H1 (cell line): ENCODE measurements around the gene GRM7. TPM values are rescaled to one million over a fixed set of nuclear protein-coding genes. Genes with fewer than 3 reads are reported as not detected.

Experiments used
- JUN ChIP-seq: IDR thresholded peaks from 2 replicates; pipeline ENCODE4 v1.6.1; 2011; ENCODE audit warnings: low read depth, mild to moderate bottlenecking, improper control_type of control experiment, low read length
- POU5F1 ChIP-seq: IDR thresholded peaks from 2 replicates; pipeline ENCODE4 v1.6.1; 2011; ENCODE audit warnings: low read depth, mild to moderate bottlenecking, low read length, moderate library complexity
- SP2 ChIP-seq: IDR thresholded peaks from 2 replicates; pipeline ENCODE4 v1.6.1; 2012; ENCODE audit warnings: mild to moderate bottlenecking, low read length, inconsistent platforms
- polyA plus RNA-seq, 7 experiments: library from polyadenylated mRNA; depleted of rRNA in 3 of 7; stranded (reverse) in 5 of 7; unstranded in 2 of 7; fragments of >200 nt in 5 of 7; fragments of 200-250 nt in 2 of 7; gene quantifications; 1 replicate in 5 of 7; 2 replicates in 1 of 7; 4 replicates in 1 of 7; pipeline versions ENCODE4 v1.2.1 to v1.2.3, GENCODE V29; 2011 to 2013; ENCODE audit warnings: missing spikeins in 2 of 7, mixed read lengths in 2 of 7
- total RNA-seq: library from RNA; stranded (reverse); fragmentation: NEBNext Ultra II Directional; extraction: Animal tissue kit (Norgen Biotek cat#: 25700); gene quantifications from 2 replicates; pipeline ENCODE4 v1.2.1, GENCODE V29; 2021
- TF ChIP-seq, protein P1 (sequence below): fragments of 300-600 bp; sonication (generic); IDR thresholded peaks from 2 replicates; pipeline ENCODE4 v1.7.1; 2012; ENCODE audit warnings: low read length, moderate library complexity, mild to moderate bottlenecking, inconsistent platforms; ENCODE audit not compliant: insufficient replicate concordance
- TF ChIP-seq, protein P2 (sequence below): IDR thresholded peaks from 2 replicates; pipeline ENCODE4 v1.6.1; 2011; ENCODE audit warnings: low read length, improper control_type of control experiment

Gene GRM7
- total and polyA plus RNA-seq, 2 of the 8 experiments (the other 6 are each of a cell fraction or from before 2014, with no cell fraction given) = 0.17 to 0.24 TPM

DNA sequence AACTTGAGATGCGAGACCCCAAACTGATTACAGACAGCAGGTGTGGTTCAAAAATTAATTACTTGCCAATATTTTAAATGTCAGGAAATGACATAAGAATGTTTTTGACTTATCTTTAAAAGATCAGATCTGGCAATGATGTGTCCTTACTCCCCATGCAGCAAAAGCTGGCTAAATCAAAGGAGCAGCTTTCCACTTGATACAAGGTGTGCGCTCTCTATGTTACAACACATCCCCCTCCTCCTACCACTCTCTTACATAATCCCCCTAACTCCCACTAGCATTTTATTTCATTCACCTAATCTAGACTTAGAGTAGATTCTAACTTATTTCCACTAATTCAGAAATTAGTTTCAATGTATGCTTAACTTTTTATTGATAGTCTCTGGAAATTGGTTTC lies 609.0 kb downstream of the GRM7 start (continued):
- TF ChIP-seq, protein P1, sequence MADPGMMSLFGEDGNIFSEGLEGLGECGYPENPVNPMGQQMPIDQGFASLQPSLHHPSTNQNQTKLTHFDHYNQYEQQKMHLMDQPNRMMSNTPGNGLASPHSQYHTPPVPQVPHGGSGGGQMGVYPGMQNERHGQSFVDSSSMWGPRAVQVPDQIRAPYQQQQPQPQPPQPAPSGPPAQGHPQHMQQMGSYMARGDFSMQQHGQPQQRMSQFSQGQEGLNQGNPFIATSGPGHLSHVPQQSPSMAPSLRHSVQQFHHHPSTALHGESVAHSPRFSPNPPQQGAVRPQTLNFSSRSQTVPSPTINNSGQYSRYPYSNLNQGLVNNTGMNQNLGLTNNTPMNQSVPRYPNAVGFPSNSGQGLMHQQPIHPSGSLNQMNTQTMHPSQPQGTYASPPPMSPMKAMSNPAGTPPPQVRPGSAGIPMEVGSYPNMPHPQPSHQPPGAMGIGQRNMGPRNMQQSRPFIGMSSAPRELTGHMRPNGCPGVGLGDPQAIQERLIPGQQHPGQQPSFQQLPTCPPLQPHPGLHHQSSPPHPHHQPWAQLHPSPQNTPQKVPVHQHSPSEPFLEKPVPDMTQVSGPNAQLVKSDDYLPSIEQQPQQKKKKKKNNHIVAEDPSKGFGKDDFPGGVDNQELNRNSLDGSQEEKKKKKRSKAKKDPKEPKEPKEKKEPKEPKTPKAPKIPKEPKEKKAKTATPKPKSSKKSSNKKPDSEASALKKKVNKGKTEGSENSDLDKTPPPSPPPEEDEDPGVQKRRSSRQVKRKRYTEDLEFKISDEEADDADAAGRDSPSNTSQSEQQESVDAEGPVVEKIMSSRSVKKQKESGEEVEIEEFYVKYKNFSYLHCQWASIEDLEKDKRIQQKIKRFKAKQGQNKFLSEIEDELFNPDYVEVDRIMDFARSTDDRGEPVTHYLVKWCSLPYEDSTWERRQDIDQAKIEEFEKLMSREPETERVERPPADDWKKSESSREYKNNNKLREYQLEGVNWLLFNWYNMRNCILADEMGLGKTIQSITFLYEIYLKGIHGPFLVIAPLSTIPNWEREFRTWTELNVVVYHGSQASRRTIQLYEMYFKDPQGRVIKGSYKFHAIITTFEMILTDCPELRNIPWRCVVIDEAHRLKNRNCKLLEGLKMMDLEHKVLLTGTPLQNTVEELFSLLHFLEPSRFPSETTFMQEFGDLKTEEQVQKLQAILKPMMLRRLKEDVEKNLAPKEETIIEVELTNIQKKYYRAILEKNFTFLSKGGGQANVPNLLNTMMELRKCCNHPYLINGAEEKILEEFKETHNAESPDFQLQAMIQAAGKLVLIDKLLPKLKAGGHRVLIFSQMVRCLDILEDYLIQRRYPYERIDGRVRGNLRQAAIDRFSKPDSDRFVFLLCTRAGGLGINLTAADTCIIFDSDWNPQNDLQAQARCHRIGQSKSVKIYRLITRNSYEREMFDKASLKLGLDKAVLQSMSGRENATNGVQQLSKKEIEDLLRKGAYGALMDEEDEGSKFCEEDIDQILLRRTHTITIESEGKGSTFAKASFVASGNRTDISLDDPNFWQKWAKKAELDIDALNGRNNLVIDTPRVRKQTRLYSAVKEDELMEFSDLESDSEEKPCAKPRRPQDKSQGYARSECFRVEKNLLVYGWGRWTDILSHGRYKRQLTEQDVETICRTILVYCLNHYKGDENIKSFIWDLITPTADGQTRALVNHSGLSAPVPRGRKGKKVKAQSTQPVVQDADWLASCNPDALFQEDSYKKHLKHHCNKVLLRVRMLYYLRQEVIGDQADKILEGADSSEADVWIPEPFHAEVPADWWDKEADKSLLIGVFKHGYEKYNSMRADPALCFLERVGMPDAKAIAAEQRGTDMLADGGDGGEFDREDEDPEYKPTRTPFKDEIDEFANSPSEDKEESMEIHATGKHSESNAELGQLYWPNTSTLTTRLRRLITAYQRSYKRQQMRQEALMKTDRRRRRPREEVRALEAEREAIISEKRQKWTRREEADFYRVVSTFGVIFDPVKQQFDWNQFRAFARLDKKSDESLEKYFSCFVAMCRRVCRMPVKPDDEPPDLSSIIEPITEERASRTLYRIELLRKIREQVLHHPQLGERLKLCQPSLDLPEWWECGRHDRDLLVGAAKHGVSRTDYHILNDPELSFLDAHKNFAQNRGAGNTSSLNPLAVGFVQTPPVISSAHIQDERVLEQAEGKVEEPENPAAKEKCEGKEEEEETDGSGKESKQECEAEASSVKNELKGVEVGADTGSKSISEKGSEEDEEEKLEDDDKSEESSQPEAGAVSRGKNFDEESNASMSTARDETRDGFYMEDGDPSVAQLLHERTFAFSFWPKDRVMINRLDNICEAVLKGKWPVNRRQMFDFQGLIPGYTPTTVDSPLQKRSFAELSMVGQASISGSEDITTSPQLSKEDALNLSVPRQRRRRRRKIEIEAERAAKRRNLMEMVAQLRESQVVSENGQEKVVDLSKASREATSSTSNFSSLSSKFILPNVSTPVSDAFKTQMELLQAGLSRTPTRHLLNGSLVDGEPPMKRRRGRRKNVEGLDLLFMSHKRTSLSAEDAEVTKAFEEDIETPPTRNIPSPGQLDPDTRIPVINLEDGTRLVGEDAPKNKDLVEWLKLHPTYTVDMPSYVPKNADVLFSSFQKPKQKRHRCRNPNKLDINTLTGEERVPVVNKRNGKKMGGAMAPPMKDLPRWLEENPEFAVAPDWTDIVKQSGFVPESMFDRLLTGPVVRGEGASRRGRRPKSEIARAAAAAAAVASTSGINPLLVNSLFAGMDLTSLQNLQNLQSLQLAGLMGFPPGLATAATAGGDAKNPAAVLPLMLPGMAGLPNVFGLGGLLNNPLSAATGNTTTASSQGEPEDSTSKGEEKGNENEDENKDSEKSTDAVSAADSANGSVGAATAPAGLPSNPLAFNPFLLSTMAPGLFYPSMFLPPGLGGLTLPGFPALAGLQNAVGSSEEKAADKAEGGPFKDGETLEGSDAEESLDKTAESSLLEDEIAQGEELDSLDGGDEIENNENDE = no peak
- TF ChIP-seq, protein P2, sequence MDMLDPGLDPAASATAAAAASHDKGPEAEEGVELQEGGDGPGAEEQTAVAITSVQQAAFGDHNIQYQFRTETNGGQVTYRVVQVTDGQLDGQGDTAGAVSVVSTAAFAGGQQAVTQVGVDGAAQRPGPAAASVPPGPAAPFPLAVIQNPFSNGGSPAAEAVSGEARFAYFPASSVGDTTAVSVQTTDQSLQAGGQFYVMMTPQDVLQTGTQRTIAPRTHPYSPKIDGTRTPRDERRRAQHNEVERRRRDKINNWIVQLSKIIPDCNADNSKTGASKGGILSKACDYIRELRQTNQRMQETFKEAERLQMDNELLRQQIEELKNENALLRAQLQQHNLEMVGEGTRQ = no peak
- TF ChIP-seq POU5F1 (no peak), JUN (no peak), SP2 (no peak)
